GM19468 (cell line): Measurements from ENCODE around the gene C9.
A peak's percentile ranks its signal among the peaks of the same experiment; 100 is the strongest.
"Not testable (repeated sequence)": the region's sequence is repeated elsewhere in the genome, so short reads cannot be mapped to it uniquely, and the experiment has no call there.

Experiments
- ATAC-seq: cut with Tn5 transposase; IDR thresholded peaks from one replicate; pipeline ENCODE4 v1.9.1; 2021; ENCODE audit warnings: mild to moderate bottlenecking, moderate library complexity, moderate number of reproducible peaks; ENCODE audit not compliant: unreplicated experiment; ENCODE audit errors: extremely low read depth

The C9 gene

GRCh38 chr5:39337252-39337915, 26.9 kb downstream of the C9 start:
- no peak for ATAC-seq

GRCh38 chr5:39334296-39334695, 30.0 kb downstream of the C9 start:
- not testable (repeated sequence) for ATAC-seq

GRCh38 chr5:39333104-39333503, 31.2 kb downstream of the C9 start:
- ATAC-seq, result no peak

GRCh38 chr5:39331861-39332381, 32.4 kb downstream of the C9 start:
- no peak for ATAC-seq

- no peak for ATAC-seq
These were observed 35.6 kb downstream of the C9 start for GRCh38 chr5:39328731-39329130.

GRCh38 chr5:39323542-39323941, 40.8 kb downstream of the C9 start:
- no peak for ATAC-seq

GRCh38 chr5:39319395-39319794, 44.9 kb downstream of the C9 start:
- no peak for ATAC-seq

GRCh38 chr5:39316464-39316863, 47.8 kb downstream of the C9 start:
- ATAC-seq, result not testable (repeated sequence)

- no peak for ATAC-seq
These were observed 48.3 kb downstream of the C9 start for GRCh38 chr5:39315995-39316394.

- no peak for ATAC-seq
These were observed 49.7 kb downstream of the C9 start for GRCh38 chr5:39314591-39314990.

- ATAC-seq, result no peak
These were observed 54.8 kb downstream of the C9 start for GRCh38 chr5:39309534-39309933.

- peak; percentile 46 for ATAC-seq
These were observed 61.8 kb downstream of the C9 start for GRCh38 chr5:39302472-39302871.

- ATAC-seq, result no peak
These were observed 62.9 kb downstream of the C9 start for GRCh38 chr5:39301406-39301805.

GRCh38 chr5:39299962-39300361, 64.3 kb downstream of the C9 start:
- ATAC-seq, result no peak

- no peak for ATAC-seq
These were observed 69.6 kb downstream of the C9 start for GRCh38 chr5:39294736-39295135.

- ATAC-seq, result no peak
These were observed 79.7 kb downstream of the C9 start for GRCh38 chr5:39284552-39284951.

GRCh38 chr5:39283231-39283818, 81.0 kb downstream of the C9 start:
- ATAC-seq, result peak; percentile 88

- no peak for ATAC-seq
These were observed 81.7 kb downstream of the C9 start for GRCh38 chr5:39282561-39282960.

GRCh38 chr5:39275865-39276264, 88.4 kb downstream of the C9 start:
- ATAC-seq, result not testable (repeated sequence)

GRCh38 chr5:39274398-39275085, 89.8 kb downstream of the C9 start:
- peak; percentile 80 for ATAC-seq

- ATAC-seq, result no peak
These were observed 90.9 kb downstream of the C9 start for GRCh38 chr5:39273314-39273954.
